K562 (cell line): ENCODE results near the gene NBEA. TPM values are rescaled to one million over a fixed set of nuclear protein-coding genes. Genes with fewer than 3 reads are reported as not detected.

Source experiments
- ATAC-seq: fragments of 200-7000 bp; cut with Tn5 transposase; 3 replicates; pipeline ENCODE4 v1.9.1; 2020; ENCODE audit warnings: moderate library complexity
- BruUV-seq: library from RNA; stranded (reverse); fragments of 400-500 nt; replicated peaks from 2 replicates; lab custom pipeline; 2021; lab: Mats Ljungman, UMichigan
- CTCF ChIA-PET: fragments of 300-600 bp; formaldehyde crosslinking; extraction: SDS; loops from one replicate; lab custom pipeline; 2021; ENCODE audit warnings: low intra/inter-chr PET ratio; lab: Yijun Ruan, JAX
- POLR2A ChIA-PET: fragments of 300-600, 350-650 bp; sonication (Branson Sonifier 250); formaldehyde crosslinking; extraction: SDS; loops from one replicate; lab custom pipeline; 2021; ENCODE audit warnings: antibody characterized with exemption, inconsistent platforms; lab: Yijun Ruan, JAX
- DNase-seq, 4 experiments: peaks; one replicate each; pipeline versions ENCODE4 v3.0.0 to v3.0.0-alpha.2; 2011 to 2018; ENCODE audit warnings: low spot score in 3 of 4, mixed read lengths in 3 of 4; ENCODE audit errors: extremely low read depth in 1 of 4
- FAIRE-seq: peaks from 2 replicates; lab custom pipeline; 2011; peaks lifted over from hg19 to GRCh38; lab: Jason Lieb, UNC
- H2AFZ ChIP-seq: 2 replicates; pipeline ENCODE4 v1.6.0; 2011; ENCODE audit warnings: low read depth, low read length, control low read depth, inconsistent platforms
- H3K27ac ChIP-seq: fragments of 200-600 bp; 3 replicates; pipeline ENCODE4 v1.8.0; 2011; ENCODE audit warnings: low read depth, mild to moderate bottlenecking, control low read depth, inconsistent platforms, low read length, moderate library complexity, mixed read lengths; ENCODE audit errors: extremely low read depth
- H3K27me3 ChIP-seq, 2 experiments: fragments of 300-600 bp in 1 of 2; 2 replicates in 1 of 2; 3 replicates in 1 of 2; pipeline versions ENCODE4 v1.6.0 to v1.8.0; 2011; ENCODE audit warnings: inconsistent platforms in 2 of 2, low read length in 2 of 2, mild to moderate bottlenecking in 1 of 2, mixed read lengths in 1 of 2, moderate library complexity in 1 of 2; ENCODE audit not compliant: control insufficient read depth in 2 of 2, insufficient read depth in 2 of 2
- H3K36me3 ChIP-seq: fragments of 300-600 bp; 3 replicates; pipeline ENCODE4 v1.8.0; 2011; ENCODE audit warnings: mild to moderate bottlenecking, low read length, inconsistent platforms; ENCODE audit not compliant: control insufficient read depth, insufficient read depth
- H3K4me1 ChIP-seq, 2 experiments: fragments of 200-600 bp in 1 of 2; replicated peaks in 1 of 2; 2 replicates in 1 of 2; 3 replicates in 1 of 2; pipeline versions ENCODE4 v1.5.1 to v1.8.0; 2011; ENCODE audit warnings: inconsistent platforms in 2 of 2, low read length in 2 of 2, mild to moderate bottlenecking in 1 of 2, mixed read lengths in 1 of 2, moderate library complexity in 1 of 2; ENCODE audit not compliant: control insufficient read depth in 2 of 2, insufficient read depth in 2 of 2
- H3K4me2 ChIP-seq: 2 replicates; pipeline ENCODE4 v1.6.1; 2011; ENCODE audit warnings: low read length, control low read depth, inconsistent platforms, mixed read lengths; ENCODE audit not compliant: insufficient read depth
- H3K4me3 ChIP-seq: fragments of 200-600 bp; sonication (generic), shearing (Covaris generic); 2 replicates; pipeline ENCODE4 v1.5.1; 2016; ENCODE audit warnings: control low read depth, inconsistent platforms
- H3K79me2 ChIP-seq: fragments of 200-600 bp; 3 replicates; pipeline ENCODE4 v1.8.0; 2011; ENCODE audit warnings: low read length, inconsistent platforms; ENCODE audit not compliant: control insufficient read depth, insufficient read depth
- H3K9ac ChIP-seq, 2 experiments: 2 replicates each; pipeline versions ENCODE4 v1.6.0 to v1.6.1; 2011; ENCODE audit warnings: low read depth in 2 of 2, low read length in 2 of 2, control low read depth in 1 of 2, inconsistent platforms in 1 of 2, mild to moderate bottlenecking in 1 of 2, mixed read lengths in 1 of 2; ENCODE audit not compliant: insufficient read depth in 1 of 2
- H3K9me1 ChIP-seq: one replicate; pipeline ENCODE4 v1.6.0; 2011; ENCODE audit warnings: inconsistent platforms, mild to moderate bottlenecking, low read length, moderate library complexity; ENCODE audit not compliant: control insufficient read depth, insufficient read depth
- H3K9me3 ChIP-seq: replicated peaks from 2 replicates; pipeline ENCODE4 v1.5.1; 2011; ENCODE audit warnings: low read depth, low read length, inconsistent platforms; ENCODE audit not compliant: control insufficient read depth, insufficient read depth
- H4K20me1 ChIP-seq: replicated peaks from 2 replicates; pipeline ENCODE4 v1.6.1; 2011; ENCODE audit warnings: low read length, inconsistent platforms, mixed read lengths; ENCODE audit not compliant: control insufficient read depth, insufficient read depth
- ARID2 ChIP-seq: fragments of 450-650 bp; IDR thresholded peaks from 2 replicates; pipeline ENCODE4 v1.6.1; 2017; ENCODE audit warnings: antibody characterized with exemption, mild to moderate bottlenecking
- CC2D1A ChIP-seq: fragments of 450-650 bp; IDR thresholded peaks from 2 replicates; pipeline ENCODE4 v1.6.1; 2017; ENCODE audit warnings: mild to moderate bottlenecking
- FOXK2 ChIP-seq, 2 experiments: fragments of 450-650 bp; IDR thresholded peaks in 1 of 2; conservative IDR thresholded peaks in 1 of 2; 2 replicates each; pipeline ENCODE4 v1.6.1; 2016; ENCODE audit warnings: low read depth in 2 of 2, mild to moderate bottlenecking in 1 of 2
- HIVEP1 ChIP-seq: fragments of 250-450 bp; sonication (Bioruptor Pico); IDR thresholded peaks from 2 replicates; pipeline ENCODE4 v1.4.0; 2020; ENCODE audit warnings: mild to moderate bottlenecking
- MYBL2 ChIP-seq, 2 experiments: fragments of 450-650 bp in 1 of 2; sonication (generic) in 1 of 2; formaldehyde crosslinking in 1 of 2; IDR thresholded peaks; 2 replicates each; pipeline versions ENCODE4 v1.6.1 to v1.8.1; 2017 to 2022; ENCODE audit warnings: borderline replicate concordance in 1 of 2, inconsistent platforms in 1 of 2, low read depth in 1 of 2, mild to moderate bottlenecking in 1 of 2, missing genetic modification reagents in 1 of 2, moderate library complexity in 1 of 2
- NCOR1 ChIP-seq: fragments of 450-650 bp; IDR thresholded peaks from 2 replicates; pipeline ENCODE4 v1.6.1; 2016; ENCODE audit warnings: mild to moderate bottlenecking, moderate library complexity
- POLR2A ChIP-seq: fragments of 450-650 bp; conservative IDR thresholded peaks from 2 replicates; pipeline ENCODE4 v1.6.1; 2016
- PTTG1 ChIP-seq: fragments of 450-650 bp; IDR thresholded peaks from 2 replicates; pipeline ENCODE4 v1.6.1; 2016; ENCODE audit warnings: low read depth, mild to moderate bottlenecking, missing genetic modification characterization, missing compliant biosample characterization
- TCF3 ChIP-seq: sonication (generic); formaldehyde crosslinking; IDR thresholded peaks from 2 replicates; pipeline ENCODE4 v1.4.0; 2020; ENCODE audit warnings: mild to moderate bottlenecking, missing genetic modification reagents
- TCFL5 ChIP-seq: fragments of 250-450 bp; sonication (Bioruptor Pico); conservative IDR thresholded peaks from 2 replicates; pipeline ENCODE4 v1.6.1; 2021; ENCODE audit warnings: mild to moderate bottlenecking, moderate library complexity, matching md5 sums
- VEZF1 ChIP-seq: fragments of 200-800 bp; sonication (Bioruptor generic); IDR thresholded peaks from 2 replicates; pipeline ENCODE4 v1.6.1; 2017; ENCODE audit warnings: missing genetic modification characterization, missing compliant biosample characterization
- ZFP1 ChIP-seq: fragments of 450-650 bp; formaldehyde crosslinking; IDR thresholded peaks from 2 replicates; pipeline ENCODE4 v1.4.0; 2020; ENCODE audit warnings: mild to moderate bottlenecking, mixed read lengths
- ZFP36 ChIP-seq: fragments of 150-350 bp; IDR thresholded peaks from 2 replicates; pipeline ENCODE4 v1.6.1; 2018; ENCODE audit warnings: low read length, low read depth; ENCODE audit not compliant: partially characterized antibody
- ZNF12 ChIP-seq: sonication (generic); formaldehyde crosslinking; IDR thresholded peaks from 2 replicates; pipeline ENCODE4 v1.4.0; 2020; ENCODE audit warnings: mild to moderate bottlenecking, missing genetic modification reagents
- ZNF174 ChIP-seq: fragments of 250-450 bp; sonication (Bioruptor Pico); IDR thresholded peaks from 2 replicates; pipeline ENCODE4 v1.4.0; 2020; ENCODE audit warnings: mild to moderate bottlenecking
- ZNF583 ChIP-seq: fragments of 250-450 bp; sonication (Bioruptor Pico); IDR thresholded peaks from 2 replicates; pipeline ENCODE4 v1.4.0; 2020
- ZNF778 ChIP-seq: fragments of 450-650 bp; formaldehyde crosslinking; IDR thresholded peaks from 2 replicates; pipeline ENCODE4 v1.4.0; 2020; ENCODE audit warnings: mild to moderate bottlenecking, moderate library complexity
- WGBS: fragments of 100-300 bp; shearing (Covaris generic); methylation state at CpG from one replicate; pipeline ENCODE4 v1.1.6; 2016; ENCODE audit warnings: low coverage, mixed read lengths; ENCODE audit not compliant: insufficient coverage; ENCODE audit errors: missing lambda C conversion rate; 5-methylcytosine and 5-hydroxymethylcytosine counted together
- in situ Hi-C: fragments of 300-500 bp; cut with MboI; formaldehyde crosslinking; loops from 4 replicates; pipeline ENCODE4 v1.15.0; 2018; ENCODE audit warnings: inconsistent platforms, mixed read lengths
- intact Hi-C: fragments of 100-400 bp; cut with micrococcal nuclease; formaldehyde crosslinking; loops from 2 replicates; pipeline ENCODE4 v1.14.2; 2022
- polyA plus RNA-seq, 8 experiments: library from polyadenylated mRNA; depleted of rRNA in 4 of 8; stranded (reverse) in 5 of 8; unstranded in 3 of 8; fragments of >200 nt; fragmentation: Nextera tagmentation in 2 of 8; fragmentation: Illumina TruSeq in 1 of 8; extraction: Ambion mirVana in 2 of 8; extraction: Trizol in 1 of 8; gene quantifications; 2 replicates each; pipeline versions ENCODE4 v1.2.1 to v1.2.3, GENCODE V29; 2011 to 2014; ENCODE audit warnings: inconsistent platforms in 1 of 8, missing spikeins in 1 of 8
- total RNA-seq, 7 experiments: library from RNA; depleted of rRNA in 6 of 7; stranded (reverse); fragments of >200 nt in 6 of 7; fragmentation: Illumina TruSeq in 2 of 7; extraction: Trizol in 2 of 7; gene quantifications; 2 replicates each; pipeline versions ENCODE4 v1.2.1 to v1.2.3, GENCODE V29; 2011 to 2021; ENCODE audit warnings: low replicate concordance in 1 of 7
- TF ChIP-seq, protein P1 (sequence below): IDR thresholded peaks from 2 replicates; pipeline ENCODE4 v1.6.1; 2012; ENCODE audit warnings: low read depth, low read length, improper control_type of control experiment, borderline replicate concordance
- TF ChIP-seq, protein P2 (sequence below): sonication (generic); formaldehyde crosslinking; IDR thresholded peaks from 2 replicates; pipeline ENCODE4 v1.4.0; 2020; ENCODE audit warnings: mild to moderate bottlenecking, missing genetic modification reagents

NBEA gene
- total and polyA plus RNA-seq, 9 of the 15 experiments (the other 6 are each of a cell fraction or from before 2014, with no cell fraction given): 0.03 to 0.94 (median 0.05) TPM; not detected in 2

DNA sequence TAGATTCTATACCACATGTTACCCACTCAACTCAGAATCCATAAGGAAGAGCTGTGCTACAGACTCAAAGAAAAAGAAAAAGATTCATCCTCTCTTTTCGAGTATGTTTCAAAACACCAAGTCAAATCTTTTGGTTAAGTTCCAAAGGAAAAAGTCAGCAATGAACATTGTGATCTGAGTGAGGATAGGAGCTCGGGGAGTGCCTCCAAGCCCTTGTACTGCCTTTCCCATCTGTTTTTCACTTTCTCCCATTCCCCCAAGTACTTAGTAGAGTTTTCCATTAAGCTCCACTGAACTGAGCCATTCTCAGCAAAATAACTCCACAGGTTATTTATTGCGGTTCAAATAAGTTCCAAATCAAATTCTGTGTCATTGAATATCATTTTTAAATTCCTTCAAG lies 582.1 kb downstream of the NBEA start:
- Histone ChIP-seq H3K4me3 (no peak overlapping the region), H3K36me3 (no peaks in the 10 kb centered on the region), H2AFZ (no peak overlapping the region), H3K27me3 (no peaks in the 10 kb centered on the region), H3K9me1 (no peaks in the 10 kb centered on the region), H3K27ac (no peak overlapping the region), H3K9ac (no peak overlapping the region), H3K4me1 (no peaks in the 10 kb centered on the region), H3K4me2 (no peak overlapping the region), H4K20me1 (no peaks in the 10 kb centered on the region), H3K9me3 (no peaks in the 10 kb centered on the region), H3K79me2 (no peaks in the 10 kb centered on the region)
- TF ChIP-seq CC2D1A: no peak
- no peak for TF ChIP-seq FOXK2 (conservative IDR thresholded peaks at IDR 0.05 in 1 of 2, IDR thresholded peaks at IDR 0.05 in 1 of 2; ENCODE audit: low read depth in 2 of 2)
- TF ChIP-seq ARID2: no peak
- TF ChIP-seq ZNF12 (CRISPR knock-in tag): no peak
- TF ChIP-seq NCOR1: no peak
- TF ChIP-seq MYBL2 (IDR thresholded peaks at IDR 0.05; ENCODE audit: low read depth): no peak
- TF ChIP-seq MYBL2 (CRISPR knock-in tag; IDR thresholded peaks at IDR 0.05; ENCODE audit: borderline replicate concordance): no peak
- TF ChIP-seq ZFP36: no peak
- no peak for TF ChIP-seq ZNF174 (CRISPR knock-in tag)
- no peak for TF ChIP-seq TCFL5 (CRISPR knock-in tag)
- no peak for TF ChIP-seq TCF3 (CRISPR knock-in tag)
- TF ChIP-seq HIVEP1 (CRISPR knock-in tag): no peak
- TF ChIP-seq POLR2A: no peak
- TF ChIP-seq, protein P1, sequence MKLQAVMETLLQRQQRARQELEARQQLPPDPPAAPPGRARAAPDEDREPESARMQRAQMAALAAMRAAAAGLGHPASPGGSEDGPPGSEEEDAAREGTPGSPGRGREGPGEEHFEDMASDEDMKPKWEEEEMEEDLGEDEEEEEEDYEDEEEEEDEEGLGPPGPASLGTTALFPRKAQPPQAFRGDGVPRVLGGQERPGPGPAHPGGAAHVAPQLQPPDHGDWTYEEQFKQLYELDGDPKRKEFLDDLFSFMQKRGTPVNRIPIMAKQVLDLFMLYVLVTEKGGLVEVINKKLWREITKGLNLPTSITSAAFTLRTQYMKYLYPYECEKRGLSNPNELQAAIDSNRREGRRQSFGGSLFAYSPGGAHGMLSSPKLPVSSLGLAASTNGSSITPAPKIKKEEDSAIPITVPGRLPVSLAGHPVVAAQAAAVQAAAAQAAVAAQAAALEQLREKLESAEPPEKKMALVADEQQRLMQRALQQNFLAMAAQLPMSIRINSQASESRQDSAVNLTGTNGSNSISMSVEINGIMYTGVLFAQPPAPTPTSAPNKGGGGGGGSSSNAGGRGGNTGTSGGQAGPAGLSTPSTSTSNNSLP: no peak
- no peak for TF ChIP-seq ZFP1 (CRISPR knock-in tag)
- TF ChIP-seq PTTG1: no peak
- TF ChIP-seq VEZF1: no peak
- TF ChIP-seq ZNF778 (CRISPR knock-in tag): no peak
- TF ChIP-seq ZNF583 (CRISPR knock-in tag): no peak
- TF ChIP-seq, protein P2, sequence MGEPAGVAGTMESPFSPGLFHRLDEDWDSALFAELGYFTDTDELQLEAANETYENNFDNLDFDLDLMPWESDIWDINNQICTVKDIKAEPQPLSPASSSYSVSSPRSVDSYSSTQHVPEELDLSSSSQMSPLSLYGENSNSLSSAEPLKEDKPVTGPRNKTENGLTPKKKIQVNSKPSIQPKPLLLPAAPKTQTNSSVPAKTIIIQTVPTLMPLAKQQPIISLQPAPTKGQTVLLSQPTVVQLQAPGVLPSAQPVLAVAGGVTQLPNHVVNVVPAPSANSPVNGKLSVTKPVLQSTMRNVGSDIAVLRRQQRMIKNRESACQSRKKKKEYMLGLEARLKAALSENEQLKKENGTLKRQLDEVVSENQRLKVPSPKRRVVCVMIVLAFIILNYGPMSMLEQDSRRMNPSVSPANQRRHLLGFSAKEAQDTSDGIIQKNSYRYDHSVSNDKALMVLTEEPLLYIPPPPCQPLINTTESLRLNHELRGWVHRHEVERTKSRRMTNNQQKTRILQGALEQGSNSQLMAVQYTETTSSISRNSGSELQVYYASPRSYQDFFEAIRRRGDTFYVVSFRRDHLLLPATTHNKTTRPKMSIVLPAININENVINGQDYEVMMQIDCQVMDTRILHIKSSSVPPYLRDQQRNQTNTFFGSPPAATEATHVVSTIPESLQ (CRISPR knock-in tag): no peak
- no TSS peak for BruUV-seq
- in situ Hi-C loops (no loop called here), intact Hi-C loops (no loop called here)
- no peak for DNase-seq
- POLR2A ChIA-PET: no interaction called here
- WGBS: 0% methylated on average over 3 of the region's 3 CpGs
- CTCF ChIA-PET: no interaction called here
- ATAC-seq: no peak
- FAIRE-seq: no peak
